HS-27A (cell line): ENCODE data around the gene KCNK10.

Experiments used
- DNase-seq: peaks from one replicate; pipeline ENCODE4 v3.0.0-alpha.2; 2012; ENCODE audit warnings: low read depth, missing footprints

KCNK10 gene

GRCh38 chr14:88179716-88180115, 143.4 kb downstream of the KCNK10 start:
- DNase-seq: no peak

DNA sequence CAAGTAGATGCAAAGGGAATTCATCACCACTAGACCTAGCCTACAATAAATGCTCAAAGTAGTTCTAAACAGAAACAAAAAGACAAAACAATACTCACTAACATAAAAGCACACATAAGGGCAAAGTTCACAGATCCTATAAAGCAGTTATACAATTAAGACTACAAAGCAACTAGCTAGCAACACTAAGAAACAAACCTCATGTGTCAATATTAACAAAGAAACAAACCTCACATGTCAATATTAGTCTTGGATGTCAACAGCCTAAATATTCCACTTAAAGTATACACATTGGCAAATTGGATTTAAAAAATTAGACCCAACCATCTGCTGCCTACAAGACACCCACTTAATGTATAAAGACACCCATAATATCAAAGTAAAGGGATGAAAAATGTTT, 152.7 kb downstream of the KCNK10 start:
- DNase-seq: no peak

- peak; percentile 5 for DNase-seq
Observed at GRCh38 chr14:88168498-88169165, 154.4 kb downstream of the KCNK10 start.

DNA sequence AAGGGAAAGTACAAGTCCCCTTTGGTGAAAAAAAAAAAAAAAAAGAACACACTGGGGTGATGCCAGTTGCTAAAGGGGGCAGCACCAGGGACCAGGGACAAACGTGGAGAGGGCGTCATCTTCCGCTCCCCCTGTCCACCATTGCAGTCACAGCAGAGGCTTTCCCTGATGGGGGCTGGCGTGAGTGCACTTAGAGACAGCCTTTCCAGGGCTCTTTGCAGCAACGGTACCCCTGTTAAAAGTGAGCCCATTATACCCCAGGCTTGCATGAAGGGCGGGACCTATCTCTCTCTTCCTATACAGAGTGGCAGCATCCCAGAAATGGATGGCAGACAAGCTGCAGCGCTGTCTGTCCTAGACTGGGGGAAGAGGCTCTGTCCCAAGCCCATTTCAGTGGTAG, 155.0 kb downstream of the KCNK10 start:
- no peak for DNase-seq

DNA sequence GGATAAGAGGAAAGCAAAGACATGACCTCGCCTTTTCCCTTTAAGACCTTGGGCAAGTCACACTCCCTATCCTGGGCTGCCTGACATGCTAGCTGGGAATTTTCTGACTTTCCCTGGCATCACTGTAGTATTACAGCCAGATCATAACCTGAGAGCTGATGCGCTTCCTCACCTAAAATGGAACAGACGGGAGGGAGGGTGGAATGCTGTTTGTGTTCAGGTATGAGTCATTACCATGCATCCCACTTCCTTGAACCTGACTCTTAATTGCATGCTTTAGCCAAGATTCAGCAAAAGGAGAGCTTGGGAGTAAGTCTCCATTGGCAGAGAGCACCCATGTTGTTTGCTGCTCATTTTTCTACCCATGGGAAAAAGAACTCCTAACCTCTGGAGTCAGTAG, 156.5 kb downstream of the KCNK10 start:
- no peak for DNase-seq

GRCh38 chr14:88164906-88165534, 158.0 kb downstream of the KCNK10 start:
- no peak for DNase-seq

GRCh38 chr14:88163731-88164255, 159.3 kb downstream of the KCNK10 start:
- DNase-seq: no peak

GRCh38 chr14:88156127-88156526, 166.9 kb downstream of the KCNK10 start:
- no peak for DNase-seq

DNA sequence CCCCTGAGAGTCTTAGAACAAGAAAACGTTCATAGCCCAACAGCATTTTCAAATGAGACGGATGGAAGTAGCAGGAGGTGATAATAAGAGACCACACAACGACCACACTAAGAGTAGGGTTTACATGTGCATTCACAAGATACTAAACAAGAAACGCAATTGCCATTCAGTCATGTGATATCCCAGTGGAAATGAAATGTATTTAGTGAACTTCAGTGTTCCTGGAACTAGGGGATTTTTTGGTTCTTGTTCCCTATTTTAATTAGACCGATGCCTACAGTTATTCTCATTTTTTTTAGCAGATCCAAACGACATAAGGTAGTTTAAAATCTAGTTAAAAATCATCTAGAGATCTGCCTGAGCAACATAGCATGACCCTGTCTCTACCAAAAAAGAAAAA, 168.1 kb downstream of the KCNK10 start:
- no peak for DNase-seq

- DNase-seq: no peak
Observed at GRCh38 chr14:88154321-88154720, 168.7 kb downstream of the KCNK10 start.

- DNase-seq: no peak
Observed at GRCh38 chr14:88146881-88147649, 176.0 kb downstream of the KCNK10 start.

- DNase-seq: no peak
Observed at GRCh38 chr14:88143810-88144209, 179.3 kb downstream of the KCNK10 start.

- DNase-seq: no peak
Observed at GRCh38 chr14:88142997-88143396, 180.1 kb downstream of the KCNK10 start.

GRCh38 chr14:88140874-88141273, 182.2 kb downstream of the KCNK10 start:
- no peak for DNase-seq

- no peak for DNase-seq
Observed at GRCh38 chr14:88137327-88137726, 185.7 kb downstream of the KCNK10 start.
